Measurements from ENCODE around the gene AXIN1.

Gene AXIN1

GRCh38 chr16:320206-320605, 32.3 kb downstream of the AXIN1 start:
- no peak for TF ChIP-seq CTCF (IDR thresholded peaks at IDR 0.05; ENCODE audit: insufficient read depth, low read depth, low read length, missing control alignments)
- no peak for DNase-seq (ENCODE audit: low read depth)
- H3K4me3 ChIP-seq (ENCODE audit: low read length) = no peak overlapping the region

- peak; percentile 2 for TF ChIP-seq CTCF (IDR thresholded peaks at IDR 0.05; ENCODE audit: insufficient read depth, low read depth, low read length, missing control alignments)
- no peak overlapping the region for H3K4me3 ChIP-seq (ENCODE audit: low read length)
- DNase-seq (ENCODE audit: low read depth) = no peak
Measured at GRCh38 chr16:318628-319027, 33.9 kb downstream of the AXIN1 start.

GRCh38 chr16:317583-317982, 34.9 kb downstream of the AXIN1 start:
- no peak for DNase-seq (ENCODE audit: low read depth)
- no peak for TF ChIP-seq CTCF (IDR thresholded peaks at IDR 0.05; ENCODE audit: insufficient read depth, low read depth, low read length, missing control alignments)
- no peak overlapping the region for H3K4me3 ChIP-seq (ENCODE audit: low read length)

GRCh38 chr16:316741-317464, 35.6 kb downstream of the AXIN1 start:
- no peak for TF ChIP-seq CTCF (IDR thresholded peaks at IDR 0.05; ENCODE audit: insufficient read depth, low read depth, low read length, missing control alignments)
- no peak overlapping the region for H3K4me3 ChIP-seq (ENCODE audit: low read length)
- no peak for DNase-seq (ENCODE audit: low read depth)

- no peak overlapping the region for H3K4me3 ChIP-seq (ENCODE audit: low read length)
- TF ChIP-seq CTCF (IDR thresholded peaks at IDR 0.05; ENCODE audit: insufficient read depth, low read depth, low read length, missing control alignments) = no peak
- DNase-seq (ENCODE audit: low read depth) = no peak
Measured at GRCh38 chr16:314795-315299, 37.7 kb downstream of the AXIN1 start.

- no peak for DNase-seq (ENCODE audit: low read depth)
- H3K4me3 ChIP-seq (ENCODE audit: low read length) = no peak overlapping the region
- TF ChIP-seq CTCF (IDR thresholded peaks at IDR 0.05; ENCODE audit: insufficient read depth, low read depth, low read length, missing control alignments) = no peak
Measured at GRCh38 chr16:314351-314750, 38.2 kb downstream of the AXIN1 start.

GRCh38 chr16:311725-312124, 40.8 kb downstream of the AXIN1 start:
- TF ChIP-seq CTCF (IDR thresholded peaks at IDR 0.05; ENCODE audit: insufficient read depth, low read depth, low read length, missing control alignments) = no peak
- DNase-seq (ENCODE audit: low read depth) = no peak
- H3K4me3 ChIP-seq (ENCODE audit: low read length) = no peak overlapping the region

Measured in epithelial cell of esophagus (primary cell).